GM12878 (cell line): ENCODE results near the gene MDH1B. TPM values are rescaled to one million over a fixed set of nuclear protein-coding genes. Genes with fewer than 3 reads are reported as not detected.

Experiments used
- ATAC-seq: fragments of 200-7000 bp; cut with Tn5 transposase; 3 replicates; pipeline ENCODE4 v1.9.1; 2020; ENCODE audit warnings: mild to moderate bottlenecking, moderate library complexity
- BruUV-seq: library from RNA; stranded (reverse); fragments of 400-500 nt; replicated peaks from 2 replicates; lab custom pipeline; 2021; lab: Mats Ljungman, UMichigan
- CTCF ChIA-PET: fragments of 300-600 bp; sonication (Branson Sonifier 250); formaldehyde crosslinking; extraction: SDS; loops from one replicate; lab custom pipeline; 2021; ENCODE audit warnings: inconsistent platforms; lab: Yijun Ruan, JAX
- POLR2A ChIA-PET: fragments of 350-600 bp; formaldehyde crosslinking; extraction: SDS; loops from one replicate; lab custom pipeline; 2021; ENCODE audit warnings: inconsistent platforms; lab: Charles Lee
- RAD21 ChIA-PET: fragments of 300-600 bp; sonication (Branson Sonifier 250); formaldehyde crosslinking; loops from one replicate; lab custom pipeline; 2023; ENCODE audit warnings: antibody characterized with exemption; ENCODE audit not compliant: unreplicated experiment; lab: Charles Lee
- SMC1A ChIA-PET: fragments of 300-600 bp; sonication (Branson Sonifier 250); formaldehyde crosslinking; loops from one replicate; lab custom pipeline; 2023; ENCODE audit not compliant: unreplicated experiment, uncharacterized antibody; lab: Charles Lee
- DNase-seq: peaks from one replicate; pipeline ENCODE4 v3.0.0-alpha.2; 2011; ENCODE audit warnings: low read depth, low spot score
- FAIRE-seq: peaks from 3 replicates; lab custom pipeline; 2011; peaks lifted over from hg19 to GRCh38; lab: Jason Lieb, UNC
- H2AFZ ChIP-seq: 2 replicates; pipeline ENCODE4 v1.6.0; 2011; ENCODE audit warnings: low read depth, low read length, control low read depth; ENCODE audit not compliant: control insufficient read depth
- H3K27ac ChIP-seq: 2 replicates; pipeline ENCODE4 v1.5.1; 2011; ENCODE audit warnings: control low read depth; ENCODE audit not compliant: control insufficient read depth, insufficient read depth
- H3K27me3 ChIP-seq, 2 experiments: replicated peaks in 1 of 2; 2 replicates each; pipeline versions ENCODE4 v1.6.0 to v1.6.1; 2011; ENCODE audit warnings: low read length in 1 of 2; ENCODE audit not compliant: control insufficient read depth in 2 of 2, insufficient read depth in 2 of 2
- H3K36me3 ChIP-seq, 2 experiments: 2 replicates each; pipeline ENCODE4 v1.5.1; 2011; ENCODE audit warnings: low read length in 1 of 2; ENCODE audit not compliant: control insufficient read depth in 2 of 2, insufficient read depth in 2 of 2
- H3K4me1 ChIP-seq: 2 replicates; pipeline ENCODE4 v1.6.1; 2011; ENCODE audit warnings: mild to moderate bottlenecking, low read length, moderate library complexity, mixed read lengths; ENCODE audit not compliant: control insufficient read depth, insufficient read depth
- H3K4me2 ChIP-seq: 2 replicates; pipeline ENCODE4 v1.6.0; 2011; ENCODE audit warnings: control low read depth; ENCODE audit not compliant: control insufficient read depth, insufficient read depth
- H3K4me3 ChIP-seq: fragments of 200-600 bp; sonication (generic); 2 replicates; pipeline ENCODE4 v1.5.1; 2016
- H3K79me2 ChIP-seq: 2 replicates; pipeline ENCODE4 v1.6.0; 2011; ENCODE audit warnings: low read length; ENCODE audit not compliant: control insufficient read depth, insufficient read depth
- H3K9ac ChIP-seq: 2 replicates; pipeline ENCODE4 v1.8.0; 2011; ENCODE audit warnings: low read length, control low read depth, mixed read lengths; ENCODE audit not compliant: control insufficient read depth, insufficient read depth
- H3K9me3 ChIP-seq: replicated peaks from 3 replicates; pipeline ENCODE4 v1.5.1; 2011; ENCODE audit warnings: mild to moderate bottlenecking, low read length; ENCODE audit not compliant: control insufficient read depth, insufficient read depth
- H4K20me1 ChIP-seq: 2 replicates; pipeline ENCODE4 v1.6.0; 2011; ENCODE audit not compliant: control insufficient read depth, insufficient read depth
- BACH1 ChIP-seq: fragments of 450-650 bp; IDR thresholded peaks from 2 replicates; pipeline ENCODE4 v1.6.1; 2017; ENCODE audit warnings: mild to moderate bottlenecking, borderline replicate concordance
- BHLHE40 ChIP-seq, 2 experiments: fragments of 450-650 bp in 1 of 2; IDR thresholded peaks; 2 replicates each; pipeline ENCODE4 v1.6.1; 2011 to 2017; ENCODE audit warnings: low read depth in 2 of 2, borderline replicate concordance in 1 of 2, improper control_type of control experiment in 1 of 2, low read length in 1 of 2, mild to moderate bottlenecking in 1 of 2
- FOS ChIP-seq: IDR thresholded peaks from 3 replicates; pipeline ENCODE4 v1.6.1; 2011; ENCODE audit warnings: borderline replicate concordance; ENCODE audit not compliant: insufficient read length; ENCODE audit errors: extremely low read depth
- GABPA ChIP-seq: IDR thresholded peaks from 2 replicates; pipeline ENCODE4 v1.6.1; 2014; ENCODE audit warnings: antibody characterized with exemption, low read depth, mild to moderate bottlenecking, inconsistent platforms
- NR2F1 ChIP-seq: fragments of 450-650 bp; conservative IDR thresholded peaks from 2 replicates; pipeline ENCODE4 v1.6.1; 2017; ENCODE audit warnings: mild to moderate bottlenecking
- POLR2A ChIP-seq: IDR thresholded peaks from 2 replicates; pipeline ENCODE4 v1.6.1; 2011; ENCODE audit warnings: low read depth, mild to moderate bottlenecking, low read length
- RAD21 ChIP-seq: IDR thresholded peaks from 2 replicates; pipeline ENCODE4 v1.6.1; 2011; ENCODE audit warnings: mild to moderate bottlenecking, low read depth, low read length, moderate library complexity; ENCODE audit not compliant: insufficient read depth
- SMAD1 ChIP-seq: fragments of 450-650 bp; IDR thresholded peaks from 2 replicates; pipeline ENCODE4 v1.6.1; 2018; ENCODE audit warnings: mild to moderate bottlenecking, low read depth; ENCODE audit not compliant: partially characterized antibody
- ZNF274 ChIP-seq: IDR thresholded peaks from one replicate; pipeline ENCODE4 v1.8.0; 2011; ENCODE audit not compliant: insufficient read length, insufficient read depth
- ZNF622 ChIP-seq: fragments of 450-650 bp; IDR thresholded peaks from 2 replicates; pipeline ENCODE4 v1.6.1; 2017; ENCODE audit warnings: mild to moderate bottlenecking, inconsistent platforms
- WGBS: methylation state at CpG from one replicate; pipeline ENCODE4 v1.1.6; 2016; ENCODE audit warnings: low lambda C conversion rate; ENCODE audit not compliant: insufficient replicate concordance, insufficient coverage; ENCODE audit errors: missing lambda C conversion rate; 5-methylcytosine and 5-hydroxymethylcytosine counted together
- in situ Hi-C: fragments of 300-500 bp; cut with MboI; formaldehyde crosslinking; loops from 9 replicates; pipeline ENCODE4 v1.14.3; 2018; ENCODE audit warnings: mixed read lengths
- intact Hi-C: fragments of 100-400 bp; cut with micrococcal nuclease; formaldehyde crosslinking; loops from one replicate; pipeline ENCODE4 v1.14.2; 2022; ENCODE audit not compliant: unreplicated experiment
- polyA plus RNA-seq, 11 experiments: library from polyadenylated mRNA; depleted of rRNA in 4 of 11; unstranded in 6 of 11; stranded (reverse) in 5 of 11; fragments of >200 nt; fragmentation: Nextera tagmentation in 4 of 11; fragmentation: Illumina TruSeq in 1 of 11; extraction: Ambion mirVana in 4 of 11; extraction: Trizol in 1 of 11; gene quantifications; 1 replicate in 1 of 11; 2 replicates in 10 of 11; pipeline versions ENCODE4 v1.2.1 to v1.2.3, GENCODE V29; 2011 to 2016; ENCODE audit warnings: inconsistent platforms in 2 of 11, missing spikeins in 2 of 11, low read depth in 1 of 11
- total RNA-seq, 4 experiments: library from RNA; depleted of rRNA in 3 of 4; stranded (reverse); fragments of >200 nt in 3 of 4; fragmentation: Illumina TruSeq in 1 of 4; extraction: Trizol in 1 of 4; gene quantifications; 2 replicates each; pipeline versions ENCODE4 v1.2.1 to v1.2.3, GENCODE V29; 2013 to 2021
- TF ChIP-seq, protein P1 (sequence below): fragments of 450-650 bp; formaldehyde crosslinking; IDR thresholded peaks from 2 replicates; pipeline ENCODE4 v1.5.0; 2022; ENCODE audit warnings: mild to moderate bottlenecking, missing genetic modification characterization
- TF ChIP-seq, protein P2 (sequence below): fragments of 450-650 bp; IDR thresholded peaks from 2 replicates; pipeline ENCODE4 v1.6.1; 2017; ENCODE audit warnings: borderline replicate concordance
- TF ChIP-seq, protein P3 (sequence below), 3 experiments: IDR thresholded peaks in 2 of 3; conservative IDR thresholded peaks in 1 of 3; 2 replicates each; pipeline ENCODE4 v1.5.1; 2011; ENCODE audit warnings: low read depth in 3 of 3, low read length in 3 of 3, mild to moderate bottlenecking in 3 of 3, control low read depth in 2 of 3, moderate library complexity in 2 of 3, inconsistent platforms in 1 of 3, mixed read lengths in 1 of 3; ENCODE audit not compliant: control insufficient read depth in 2 of 3, insufficient read depth in 1 of 3; ENCODE audit errors: extremely low read depth in 1 of 3

The MDH1B gene
- total and polyA plus RNA-seq, 10 of the 15 experiments (the other 5 are each of a cell fraction or from before 2014, with no cell fraction given), result 0.47 to 1.6 (median 0.98) TPM

DNA sequence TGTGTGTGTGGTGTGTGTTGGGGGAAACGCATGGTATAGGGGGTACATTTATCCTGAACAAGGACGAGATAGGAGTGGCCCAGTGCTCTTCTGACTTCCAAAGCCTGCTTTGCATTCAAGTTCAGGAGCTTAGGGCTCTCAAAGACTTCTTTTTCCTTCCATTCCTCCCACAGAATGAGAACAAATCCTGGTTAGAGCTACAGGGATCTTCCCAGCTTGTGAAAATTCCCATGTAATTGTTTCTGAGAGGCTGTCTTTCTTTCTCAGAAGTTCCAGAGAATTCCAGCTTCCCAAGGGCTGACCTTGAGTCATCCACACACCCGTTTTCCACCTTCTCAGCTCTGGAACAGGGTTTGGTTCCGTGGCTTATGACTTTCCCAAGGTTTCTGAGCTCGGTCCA is 39.2 kb upstream of the MDH1B start (continued):
- TF ChIP-seq, protein P1, sequence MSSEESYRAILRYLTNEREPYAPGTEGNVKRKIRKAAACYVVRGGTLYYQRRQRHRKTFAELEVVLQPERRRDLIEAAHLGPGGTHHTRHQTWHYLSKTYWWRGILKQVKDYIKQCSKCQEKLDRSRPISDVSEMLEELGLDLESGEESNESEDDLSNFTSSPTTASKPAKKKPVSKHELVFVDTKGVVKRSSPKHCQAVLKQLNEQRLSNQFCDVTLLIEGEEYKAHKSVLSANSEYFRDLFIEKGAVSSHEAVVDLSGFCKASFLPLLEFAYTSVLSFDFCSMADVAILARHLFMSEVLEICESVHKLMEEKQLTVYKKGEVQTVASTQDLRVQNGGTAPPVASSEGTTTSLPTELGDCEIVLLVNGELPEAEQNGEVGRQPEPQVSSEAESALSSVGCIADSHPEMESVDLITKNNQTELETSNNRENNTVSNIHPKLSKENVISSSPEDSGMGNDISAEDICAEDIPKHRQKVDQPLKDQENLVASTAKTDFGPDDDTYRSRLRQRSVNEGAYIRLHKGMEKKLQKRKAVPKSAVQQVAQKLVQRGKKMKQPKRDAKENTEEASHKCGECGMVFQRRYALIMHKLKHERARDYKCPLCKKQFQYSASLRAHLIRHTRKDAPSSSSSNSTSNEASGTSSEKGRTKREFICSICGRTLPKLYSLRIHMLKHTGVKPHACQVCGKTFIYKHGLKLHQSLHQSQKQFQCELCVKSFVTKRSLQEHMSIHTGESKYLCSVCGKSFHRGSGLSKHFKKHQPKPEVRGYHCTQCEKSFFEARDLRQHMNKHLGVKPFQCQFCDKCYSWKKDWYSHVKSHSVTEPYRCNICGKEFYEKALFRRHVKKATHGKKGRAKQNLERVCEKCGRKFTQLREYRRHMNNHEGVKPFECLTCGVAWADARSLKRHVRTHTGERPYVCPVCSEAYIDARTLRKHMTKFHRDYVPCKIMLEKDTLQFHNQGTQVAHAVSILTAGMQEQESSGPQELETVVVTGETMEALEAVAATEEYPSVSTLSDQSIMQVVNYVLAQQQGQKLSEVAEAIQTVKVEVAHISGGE (CRISPR knock-in tag), result no peak

DNA sequence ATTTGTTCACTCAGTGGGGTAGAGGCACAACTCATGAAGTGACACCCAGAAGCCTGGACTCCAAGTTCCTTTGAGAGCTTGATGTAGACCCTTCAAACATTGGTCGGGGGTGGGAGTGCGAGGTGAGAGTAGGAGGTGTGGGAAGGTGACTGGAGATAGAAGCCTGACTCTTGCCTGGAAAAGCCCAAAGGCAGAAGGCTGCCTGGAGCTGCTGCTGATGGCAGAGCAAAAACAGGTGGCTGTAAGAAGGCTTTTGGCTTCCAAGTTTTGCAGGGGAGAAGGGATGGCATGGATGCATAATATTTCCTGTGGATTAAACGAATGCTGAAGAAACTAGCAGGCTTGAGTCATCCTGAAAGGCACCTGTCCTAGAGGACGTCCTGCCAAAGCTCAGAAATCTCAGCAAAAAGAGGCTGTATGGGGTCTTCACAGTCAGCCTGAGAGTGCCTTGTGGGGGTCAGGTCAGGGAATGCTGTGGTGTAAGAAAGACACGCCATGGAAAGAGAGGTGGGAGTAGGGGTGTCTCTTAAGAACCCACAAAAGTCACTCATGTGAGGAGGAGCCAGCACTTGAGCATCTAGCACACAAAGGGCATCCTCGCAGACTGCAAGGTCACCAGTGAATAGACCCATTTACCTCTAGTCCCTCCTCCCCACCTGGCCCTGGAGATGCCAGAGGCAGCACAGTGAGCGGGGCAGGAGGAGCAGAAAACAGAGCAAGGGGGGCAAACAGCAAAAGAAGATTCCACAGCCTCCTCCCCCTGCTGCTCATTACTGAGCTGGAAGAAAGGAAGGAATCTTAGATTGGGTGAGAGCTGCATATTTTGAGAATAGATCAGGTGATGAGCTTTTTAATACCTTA is 37.8 kb upstream of the MDH1B start:
- Histone ChIP-seq H3K4me3 (no peak overlapping the region), H2AFZ (no peak overlapping the region), H3K79me2 (no peaks in the 10 kb centered on the region), H3K4me1 (no peaks in the 10 kb centered on the region; the same call in 1 of the 2 replicates), H4K20me1 (no peaks in the 10 kb centered on the region), H3K9ac (no peak overlapping the region), H3K4me2 (no peak overlapping the region), H3K36me3 (no peaks in the 10 kb centered on the region), H3K9me3 (no peaks in the 10 kb centered on the region), H3K27ac (no peak overlapping the region), H3K27me3 (no peaks in the 10 kb centered on the region)
- 60% methylated on average over 7 of the region's 7 CpGs for WGBS
- in situ Hi-C loops (no loop called here), intact Hi-C loops (loop anchor here (10.0 kb wide), 2 partner anchors 272 to 552 kb away; no protein-coding TSS in a partner anchor)
- DNase-seq (no peak), ATAC-seq (no peak), FAIRE-seq (no peak)
- BruUV-seq, result no TSS peak
- ChIA-PET RAD21 (interaction anchor here (4.4 kb wide), 1 partner anchor 670 kb away, joined by 34 read pairs; no protein-coding TSS in a partner anchor), SMC1A (interaction anchor here (0.8 to 1.2 kb wide), 3 partner anchors 12 to 339 kb away, joined by 3 read pairs; no protein-coding TSS in a partner anchor), POLR2A (no interaction called here), CTCF (interaction anchor here (2.1 kb wide), 1 partner anchor 11 kb away, joined by 11 read pairs; no protein-coding TSS in a partner anchor)
- TF ChIP-seq SMAD1 (no peak), FOS (no peak), ZNF274 (no peak), BHLHE40 (IDR thresholded peaks at IDR 0.05; ENCODE audit: borderline replicate concordance in 1 of 2, low read depth in 2 of 2, low read length in 1 of 2) (no peak), GABPA (no peak), POLR2A (no peak), BACH1 (no peak), RAD21 (no peak), ZNF622 (no peak), NR2F1 (no peak)
- TF ChIP-seq, protein P2, sequence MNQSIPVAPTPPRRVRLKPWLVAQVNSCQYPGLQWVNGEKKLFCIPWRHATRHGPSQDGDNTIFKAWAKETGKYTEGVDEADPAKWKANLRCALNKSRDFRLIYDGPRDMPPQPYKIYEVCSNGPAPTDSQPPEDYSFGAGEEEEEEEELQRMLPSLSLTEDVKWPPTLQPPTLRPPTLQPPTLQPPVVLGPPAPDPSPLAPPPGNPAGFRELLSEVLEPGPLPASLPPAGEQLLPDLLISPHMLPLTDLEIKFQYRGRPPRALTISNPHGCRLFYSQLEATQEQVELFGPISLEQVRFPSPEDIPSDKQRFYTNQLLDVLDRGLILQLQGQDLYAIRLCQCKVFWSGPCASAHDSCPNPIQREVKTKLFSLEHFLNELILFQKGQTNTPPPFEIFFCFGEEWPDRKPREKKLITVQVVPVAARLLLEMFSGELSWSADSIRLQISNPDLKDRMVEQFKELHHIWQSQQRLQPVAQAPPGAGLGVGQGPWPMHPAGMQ, result no peak
- TF ChIP-seq, protein P3, sequence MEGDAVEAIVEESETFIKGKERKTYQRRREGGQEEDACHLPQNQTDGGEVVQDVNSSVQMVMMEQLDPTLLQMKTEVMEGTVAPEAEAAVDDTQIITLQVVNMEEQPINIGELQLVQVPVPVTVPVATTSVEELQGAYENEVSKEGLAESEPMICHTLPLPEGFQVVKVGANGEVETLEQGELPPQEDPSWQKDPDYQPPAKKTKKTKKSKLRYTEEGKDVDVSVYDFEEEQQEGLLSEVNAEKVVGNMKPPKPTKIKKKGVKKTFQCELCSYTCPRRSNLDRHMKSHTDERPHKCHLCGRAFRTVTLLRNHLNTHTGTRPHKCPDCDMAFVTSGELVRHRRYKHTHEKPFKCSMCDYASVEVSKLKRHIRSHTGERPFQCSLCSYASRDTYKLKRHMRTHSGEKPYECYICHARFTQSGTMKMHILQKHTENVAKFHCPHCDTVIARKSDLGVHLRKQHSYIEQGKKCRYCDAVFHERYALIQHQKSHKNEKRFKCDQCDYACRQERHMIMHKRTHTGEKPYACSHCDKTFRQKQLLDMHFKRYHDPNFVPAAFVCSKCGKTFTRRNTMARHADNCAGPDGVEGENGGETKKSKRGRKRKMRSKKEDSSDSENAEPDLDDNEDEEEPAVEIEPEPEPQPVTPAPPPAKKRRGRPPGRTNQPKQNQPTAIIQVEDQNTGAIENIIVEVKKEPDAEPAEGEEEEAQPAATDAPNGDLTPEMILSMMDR (IDR thresholded peaks at IDR 0.05 in 2 of 3, conservative IDR thresholded peaks at IDR 0.05 in 1 of 3; ENCODE audit: control insufficient read depth in 2 of 3, extremely low read depth in 1 of 3, insufficient read depth in 1 of 3, low read depth in 3 of 3, low read length in 3 of 3), result no peak
